Measurements from ENCODE around the gene KCNJ9. TPM values are rescaled to one million over a fixed set of nuclear protein-coding genes. Genes with fewer than 3 reads are reported as not detected.

Gene KCNJ9
- total and polyA plus RNA-seq, 2 donors (not counting 3 experiments of a cell fraction or from before 2014, with no cell fraction given): not detected

- Histone ChIP-seq H3K9me3 (replicated peaks; ENCODE audit: control insufficient read depth, insufficient read depth, low read length) (no peaks in the 10 kb centered on the region), H3K9me1 (replicated peaks; ENCODE audit: control insufficient read depth, extremely low read depth, insufficient read depth, low read length) (no peaks in the 10 kb centered on the region), H2AFZ (ENCODE audit: low read depth, low read length) (no peak overlapping the region), H3K79me2 (ENCODE audit: control insufficient read depth, insufficient read depth, low read length) (no peaks in the 10 kb centered on the region), H3K27me3 (ENCODE audit: control insufficient read depth in 2 of 2, insufficient read depth in 2 of 2, low read length in 2 of 2) (peaks cover 25 to 30% of the 10 kb centered on the region in 2 experiments), H3K9ac (replicated peaks; ENCODE audit: extremely low read depth, insufficient read depth, low read length) (no peak overlapping the region), H4K20me1 (replicated peaks; ENCODE audit: control insufficient read depth, extremely low read depth, insufficient read depth, low read length) (no peaks in the 10 kb centered on the region), H3K4me3 (replicated peaks in 1 of 3; ENCODE audit: insufficient read depth in 1 of 3, low read depth in 1 of 3, low read length in 3 of 3) (no peak overlapping the region), H3K4me1 (ENCODE audit: control insufficient read depth, extremely low read depth, insufficient read depth, low read length) (peaks cover 7% of the 10 kb centered on the region), H3K36me3 (ENCODE audit: control insufficient read depth in 2 of 2, extremely low read depth in 1 of 2, insufficient read depth in 2 of 2, low read length in 2 of 2) (no peaks in the 10 kb centered on the region), H3K27ac (ENCODE audit: insufficient read depth, low read depth, low read length) (no peak overlapping the region), H3K4me2 (ENCODE audit: insufficient read depth, low read length) (no peak overlapping the region)
- CTCF ChIA-PET: interaction anchor here (0.8 to 5.8 kb wide), 4 partner anchors 9 to 310 kb away, joined by 3 to 37 read pairs (median 3); no protein-coding TSS in a partner anchor
- dilution Hi-C loops (cut with MboI; ENCODE audit: extremely low pct_ligation_motif_present, low sequenced_read_pairs): no loop called here
- no peak for TF ChIP-seq EZH2 (IDR thresholded peaks at IDR 0.05; ENCODE audit: borderline replicate concordance, low read depth, low read length, severe bottlenecking)
- TF ChIP-seq MYC (IDR thresholded peaks at IDR 0.05; ENCODE audit: low read depth, low read length): no peak
- no peak for TF ChIP-seq FOS (IDR thresholded peaks at IDR 0.05; ENCODE audit: borderline replicate concordance, insufficient read depth, low read length)
- TF ChIP-seq CTCF (IDR thresholded peaks at IDR 0.05; ENCODE audit: extremely low read depth in 1 of 2, insufficient read depth in 1 of 2, low read depth in 1 of 2, low read length in 2 of 2): no peak
- TF ChIP-seq POLR2AphosphoS5 (IDR thresholded peaks at IDR 0.05; ENCODE audit: insufficient read depth, low read depth, low read length): no peak
- TF ChIP-seq POLR2A (IDR thresholded peaks at IDR 0.05; ENCODE audit: low read depth, low read length): no peak
- TF ChIP-seq JUN (IDR thresholded peaks at IDR 0.05; ENCODE audit: borderline replicate concordance, insufficient read depth, insufficient read length, low read depth): no peak
- TF ChIP-seq GATA2 (IDR thresholded peaks at IDR 0.05; ENCODE audit: insufficient read depth, insufficient read length, low read depth, low read length): no peak
- TF ChIP-seq MAX (IDR thresholded peaks at IDR 0.05; ENCODE audit: insufficient read depth, insufficient read length): no peak
- no TSS peak for BruUV-seq (replicated peaks)
- POLR2A ChIA-PET: no interaction called here
- DNase-seq (ENCODE audit: low read depth, low spot score) (no peak), FAIRE-seq (no peak)
- intact Hi-C loops (cut with micrococcal nuclease): no loop called here
Measured at GRCh38 chr1:160066829-160067745, 14.3 kb upstream of the KCNJ9 start.
